HepG2 (cell line): ENCODE measurements around the gene CHML. TPM values are rescaled to one million over a fixed set of nuclear protein-coding genes. Genes with fewer than 3 reads are reported as not detected.

Source experiments
- ATAC-seq: fragments of 200-7000 bp; cut with Tn5 transposase; 3 replicates; pipeline ENCODE4 v1.9.1; 2020; ENCODE audit warnings: mild to moderate bottlenecking, moderate library complexity
- BruUV-seq: library from RNA; stranded (reverse); fragments of 400-500 nt; replicated peaks from 2 replicates; lab custom pipeline; 2021; lab: Mats Ljungman, UMichigan
- CTCF ChIA-PET: fragments of 300-600 bp; formaldehyde crosslinking; extraction: SDS; loops from one replicate; lab custom pipeline; 2021; ENCODE audit warnings: low total read pairs, inconsistent platforms, low intra/inter-chr PET ratio; lab: Yijun Ruan, JAX
- POLR2A ChIA-PET: fragments of 350-600 bp; sonication (Branson Sonifier 250); formaldehyde crosslinking; loops from one replicate; lab custom pipeline; 2020; ENCODE audit warnings: antibody characterized with exemption, inconsistent platforms; lab: Yijun Ruan, JAX
- DNase-seq: peaks from one replicate; pipeline ENCODE4 v3.0.0-alpha.2; 2015; ENCODE audit warnings: low spot score
- FAIRE-seq: peaks from 3 replicates; lab custom pipeline; 2011; peaks lifted over from hg19 to GRCh38; lab: Jason Lieb, UNC
- H2AFZ ChIP-seq: one replicate; pipeline ENCODE4 v1.6.1; 2011; ENCODE audit warnings: low read length, inconsistent platforms
- H3K27ac ChIP-seq: fragments of 300-600 bp; 3 replicates; pipeline ENCODE4 v1.8.0; 2011; ENCODE audit warnings: mixed run types, mild to moderate bottlenecking, mixed read lengths, low read length, inconsistent platforms; ENCODE audit not compliant: insufficient read depth; ENCODE audit errors: extremely low read length
- H3K27me3 ChIP-seq, 2 experiments: fragments of 200-600 bp in 1 of 2; 2 replicates in 1 of 2; 3 replicates in 1 of 2; pipeline versions ENCODE4 v1.6.0 to v1.8.0; 2011; ENCODE audit warnings: low read length in 2 of 2, mild to moderate bottlenecking in 2 of 2, moderate library complexity in 2 of 2, inconsistent platforms in 1 of 2; ENCODE audit not compliant: insufficient read depth in 2 of 2, control insufficient read depth in 1 of 2
- H3K36me3 ChIP-seq, 2 experiments: fragments of 200-600 bp in 1 of 2; replicated peaks in 1 of 2; 2 replicates in 1 of 2; 3 replicates in 1 of 2; pipeline versions ENCODE4 v1.5.1 to v1.8.0; 2011; ENCODE audit warnings: low read length in 2 of 2, inconsistent platforms in 1 of 2; ENCODE audit not compliant: insufficient read depth in 2 of 2, control insufficient read depth in 1 of 2
- H3K4me1 ChIP-seq: 2 replicates; pipeline ENCODE4 v1.5.1; 2012; ENCODE audit warnings: low read length, inconsistent platforms; ENCODE audit not compliant: insufficient read depth
- H3K4me2 ChIP-seq: 2 replicates; pipeline ENCODE4 v1.6.0; 2011; ENCODE audit warnings: low read depth, low read length, inconsistent platforms
- H3K4me3 ChIP-seq, 3 experiments: fragments of 200-600 bp in 1 of 3; sonication (generic), shearing (Covaris generic) in 1 of 3; replicated peaks in 1 of 3; 2 replicates each; pipeline ENCODE4 v1.5.1; 2011 to 2016; ENCODE audit warnings: low read length in 3 of 3, inconsistent platforms in 2 of 3, low read depth in 2 of 3, mild to moderate bottlenecking in 2 of 3, control low read depth in 1 of 3, mixed read lengths in 1 of 3; ENCODE audit not compliant: insufficient read depth in 1 of 3
- H3K79me2 ChIP-seq: one replicate; pipeline ENCODE4 v1.6.1; 2011; ENCODE audit warnings: low read length, inconsistent platforms; ENCODE audit not compliant: insufficient read depth
- H3K9ac ChIP-seq: 2 replicates; pipeline ENCODE4 v1.6.0; 2011; ENCODE audit warnings: mild to moderate bottlenecking, low read depth, low read length, inconsistent platforms; ENCODE audit not compliant: insufficient read depth
- H3K9me3 ChIP-seq: 2 replicates; pipeline ENCODE4 v1.5.1; 2012; ENCODE audit warnings: mild to moderate bottlenecking, low read length
- H4K20me1 ChIP-seq: 2 replicates; pipeline ENCODE4 v1.6.0; 2011; ENCODE audit warnings: inconsistent platforms, mild to moderate bottlenecking, low read length, moderate library complexity; ENCODE audit not compliant: insufficient read depth
- ARID4A ChIP-seq: sonication (generic); formaldehyde crosslinking; IDR thresholded peaks from 2 replicates; pipeline ENCODE4 v1.5.0; 2020; ENCODE audit warnings: mild to moderate bottlenecking, missing genetic modification reagents, borderline replicate concordance
- FOSL2 ChIP-seq: sonication (generic); formaldehyde crosslinking; IDR thresholded peaks from 2 replicates; pipeline ENCODE4 v1.4.0; 2020; ENCODE audit warnings: missing genetic modification reagents
- GABPA ChIP-seq, 2 experiments: IDR thresholded peaks; 2 replicates each; pipeline ENCODE4 v1.6.1; 2011 to 2016; ENCODE audit warnings: low read depth in 2 of 2, low read length in 1 of 2, missing biosample characterization in 1 of 2, missing genetic modification characterization in 1 of 2
- MEF2D ChIP-seq: sonication (generic); formaldehyde crosslinking; IDR thresholded peaks from 2 replicates; pipeline ENCODE4 v1.5.1; 2020; ENCODE audit warnings: mild to moderate bottlenecking, missing genetic modification reagents
- NR2C2 ChIP-seq: sonication (generic); formaldehyde crosslinking; IDR thresholded peaks from 2 replicates; pipeline ENCODE4 v1.4.0; 2020; ENCODE audit warnings: missing genetic modification reagents, mild to moderate bottlenecking, moderate library complexity, borderline replicate concordance
- PBX3 ChIP-seq: sonication (generic); formaldehyde crosslinking; IDR thresholded peaks from 2 replicates; pipeline ENCODE4 v1.8.1; 2023; ENCODE audit warnings: missing genetic modification reagents, inconsistent platforms, borderline replicate concordance
- PHB2 ChIP-seq: fragments of 450-650 bp; IDR thresholded peaks from 2 replicates; pipeline ENCODE4 v1.6.1; 2018; ENCODE audit not compliant: partially characterized antibody
- RXRA ChIP-seq: sonication (generic); formaldehyde crosslinking; IDR thresholded peaks from 2 replicates; pipeline ENCODE4 v1.5.1; 2020; ENCODE audit warnings: missing genetic modification reagents
- SNAPC5 ChIP-seq: sonication (generic); formaldehyde crosslinking; IDR thresholded peaks from 2 replicates; pipeline ENCODE4 v1.8.1; 2023; ENCODE audit warnings: mild to moderate bottlenecking, missing genetic modification reagents, borderline replicate concordance
- TFDP1 ChIP-seq: IDR thresholded peaks from 2 replicates; pipeline ENCODE4 v1.6.1; 2016; ENCODE audit warnings: missing compliant biosample characterization, missing genetic modification reagents, borderline replicate concordance
- ZNF17 ChIP-seq: sonication (generic); formaldehyde crosslinking; IDR thresholded peaks from 2 replicates; pipeline ENCODE4 v1.5.0; 2020; ENCODE audit warnings: mild to moderate bottlenecking, missing genetic modification reagents
- ZNF180 ChIP-seq: sonication (generic); formaldehyde crosslinking; IDR thresholded peaks from 2 replicates; pipeline ENCODE4 v1.4.0; 2020; ENCODE audit warnings: low read depth, missing genetic modification reagents, borderline replicate concordance
- ZNF280B ChIP-seq: sonication (generic); formaldehyde crosslinking; IDR thresholded peaks from 2 replicates; pipeline ENCODE4 v1.5.0; 2020; ENCODE audit warnings: missing genetic modification reagents, mild to moderate bottlenecking, borderline replicate concordance
- ZNF383 ChIP-seq: sonication (generic); formaldehyde crosslinking; IDR thresholded peaks from 2 replicates; pipeline ENCODE4 v1.4.0; 2020; ENCODE audit warnings: missing genetic modification reagents, mild to moderate bottlenecking, borderline replicate concordance
- ZNF709 ChIP-seq: sonication (generic); formaldehyde crosslinking; IDR thresholded peaks from 2 replicates; pipeline ENCODE4 v1.5.0; 2020; ENCODE audit warnings: mild to moderate bottlenecking, missing genetic modification reagents
- ZNF841 ChIP-seq: sonication (generic); formaldehyde crosslinking; IDR thresholded peaks from 2 replicates; pipeline ENCODE4 v1.8.1; 2023; ENCODE audit warnings: missing genetic modification reagents, borderline replicate concordance
- WGBS: methylation state at CpG from one replicate; pipeline ENCODE4 v1.1.6; 2017; ENCODE audit warnings: low lambda C conversion rate; 5-methylcytosine and 5-hydroxymethylcytosine counted together
- in situ Hi-C: cut with HindIII; loops from 2 replicates; pipeline ENCODE4 v1.10.0; 2017; ENCODE audit warnings: low pct_unique_long_range_greater_than_20kb; ENCODE audit not compliant: extremely low pct_ligation_motif_present
- intact Hi-C: fragments of 100-400 bp; cut with micrococcal nuclease; formaldehyde crosslinking; loops from one replicate; pipeline ENCODE4 v1.10.0; 2022; ENCODE audit not compliant: unreplicated experiment
- polyA plus RNA-seq, 8 experiments: library from polyadenylated mRNA; depleted of rRNA in 3 of 8; stranded (reverse) in 7 of 8; unstranded in 1 of 8; fragments of >200 nt; fragmentation: Illumina TruSeq in 4 of 8; extraction: Trizol in 4 of 8; gene quantifications; 2 replicates each; pipeline versions ENCODE4 v1.2.1 to v1.2.3, GENCODE V29; 2011 to 2016; ENCODE audit warnings: low read depth in 4 of 8, missing spikeins in 1 of 8, mixed read lengths in 1 of 8; ENCODE audit not compliant: insufficient read depth in 1 of 8
- total RNA-seq, 5 experiments: library from RNA; depleted of rRNA; stranded (reverse); fragments of >200 nt; fragmentation: Illumina TruSeq; extraction: Trizol; gene quantifications; 2 replicates each; pipeline ENCODE4 v1.2.3, GENCODE V29; 2016; ENCODE audit warnings: low read depth in 1 of 5

Gene CHML
- total and polyA plus RNA-seq, 2 of the 13 experiments (the other 11 are each of a cell fraction or from before 2014, with no cell fraction given), result 5.2 to 16.7 TPM

- CTCF ChIA-PET, result no interaction called here
- in situ Hi-C loops, result no loop called here
- TF ChIP-seq SNAPC5 (CRISPR knock-in tag), result no peak
- TF ChIP-seq PHB2, result no peak
- no peak for TF ChIP-seq ZNF709 (CRISPR knock-in tag)
- no peak for TF ChIP-seq ZNF383 (CRISPR knock-in tag)
- TF ChIP-seq ZNF17, result no peak
- TF ChIP-seq NR2C2 (CRISPR knock-in tag), result no peak
- TF ChIP-seq ZNF280B, result no peak
- no peak for TF ChIP-seq FOSL2 (CRISPR knock-in tag)
- TF ChIP-seq ARID4A (CRISPR knock-in tag), result no peak
- TF ChIP-seq PBX3 (CRISPR knock-in tag), result no peak
- TF ChIP-seq RXRA (CRISPR knock-in tag), result no peak
- no peak for TF ChIP-seq MEF2D (CRISPR knock-in tag)
- TF ChIP-seq ZNF180 (CRISPR knock-in tag), result no peak
- no peak for TF ChIP-seq TFDP1 (CRISPR knock-in tag)
- no peak for TF ChIP-seq ZNF841 (CRISPR knock-in tag)
- TF ChIP-seq GABPA (IDR thresholded peaks at IDR 0.05; ENCODE audit: low read depth, low read length), result no peak
- TF ChIP-seq GABPA (CRISPR knock-in tag; IDR thresholded peaks at IDR 0.05; ENCODE audit: low read depth), result no peak
These were observed 36.4 kb downstream of the CHML start for GRCh38 chr1:241603731-241604245.

More at GRCh38 chr1:241603731-241604245, 36.4 kb downstream of the CHML start:
- 89% methylated on average over 3 of the region's 3 CpGs for WGBS
- intact Hi-C loops, result no loop called here
- DNase-seq, result no peak
- Histone ChIP-seq H3K79me2 (no peaks in the 10 kb centered on the region), H4K20me1 (no peaks in the 10 kb centered on the region; the same call in 1 of the 2 replicates), H3K27ac (no peak overlapping the region), H3K4me2 (no peak overlapping the region), H3K36me3 (no peaks in the 10 kb centered on the region), H3K27me3 (no peaks in the 10 kb centered on the region; a peak in 1 of 5 replicates), H3K4me3 (no peak overlapping the region), H3K9me3 (no peaks in the 10 kb centered on the region), H2AFZ (no peak overlapping the region), H3K9ac (no peak overlapping the region), H3K4me1 (no peaks in the 10 kb centered on the region)
- POLR2A ChIA-PET, result no interaction called here
- no peak for ATAC-seq
- no peak for FAIRE-seq
- no TSS peak for BruUV-seq
